Smooth muscle cell (in vitro differentiated cells): ENCODE results near the gene GDPGP1. TPM values are rescaled to one million over a fixed set of nuclear protein-coding genes. Genes with fewer than 3 reads are reported as not detected.

Experiments used
- DNase-seq: peaks from one replicate; lab custom pipeline; 2025; ENCODE audit not compliant: unreplicated experiment; lab: John Stamatoyannopoulos, UW
- H2AFZ ChIP-seq: fragments of 200-600 bp; sonication (generic); 2 replicates; pipeline ENCODE4 v1.6.0; 2016; ENCODE audit warnings: antibody characterized with exemption, low read depth, mild to moderate bottlenecking
- H3F3A ChIP-seq: fragments of 200-600 bp; sonication (generic); 2 replicates; pipeline ENCODE4 v1.6.0; 2017; ENCODE audit warnings: antibody characterized with exemption, low read depth
- H3K27ac ChIP-seq: fragments of 200-600 bp; sonication (generic); 2 replicates; pipeline ENCODE4 v1.5.1; 2016; ENCODE audit warnings: low read depth, mild to moderate bottlenecking
- H3K27me3 ChIP-seq: fragments of 200-600 bp; sonication (generic); 2 replicates; pipeline ENCODE4 v1.6.1; 2016; ENCODE audit warnings: low read depth, mild to moderate bottlenecking
- H3K36me3 ChIP-seq: fragments of 200-600 bp; sonication (generic); 2 replicates; pipeline ENCODE4 v1.5.1; 2016; ENCODE audit warnings: low read depth
- H3K4me1 ChIP-seq: fragments of 200-600 bp; sonication (generic); 2 replicates; pipeline ENCODE4 v1.5.1; 2016; ENCODE audit warnings: low read depth
- H3K4me2 ChIP-seq: fragments of 200-600 bp; sonication (generic); 2 replicates; pipeline ENCODE4 v1.6.0; 2016; ENCODE audit warnings: mild to moderate bottlenecking
- H3K4me3 ChIP-seq: fragments of 200-600 bp; sonication (generic); 2 replicates; pipeline ENCODE4 v1.5.1; 2016; ENCODE audit warnings: mild to moderate bottlenecking
- H3K79me2 ChIP-seq: fragments of 200-600 bp; sonication (generic); 2 replicates; pipeline ENCODE4 v1.6.0; 2016; ENCODE audit warnings: low read depth, mild to moderate bottlenecking
- H3K9ac ChIP-seq: fragments of 200-600 bp; sonication (generic); 2 replicates; pipeline ENCODE4 v1.6.0; 2016; ENCODE audit warnings: low read depth
- H3K9me3 ChIP-seq: fragments of 200-600 bp; sonication (generic); replicated peaks from 2 replicates; pipeline ENCODE4 v1.5.1; 2016; ENCODE audit warnings: low read depth
- H4K20me1 ChIP-seq: fragments of 200-600 bp; sonication (generic); 2 replicates; pipeline ENCODE4 v1.6.0; 2016; ENCODE audit warnings: low read depth
- WGBS: methylation state at CpG from one replicate; pipeline ENCODE4 v1.1.7; 2016; ENCODE audit warnings: low lambda C conversion rate; 5-methylcytosine and 5-hydroxymethylcytosine counted together
- polyA plus RNA-seq: library from polyadenylated mRNA; unstranded; fragments of >200 nt; fragmentation: Nextera tagmentation; extraction: Ambion mirVana; gene quantifications from 2 replicates; pipeline ENCODE4 v1.2.1, GENCODE V29; 2016
- total RNA-seq: library from RNA; depleted of rRNA; stranded (reverse); fragments of >200 nt; gene quantifications from 2 replicates; pipeline ENCODE4 v1.2.3, GENCODE V29; 2014
- TF ChIP-seq, protein P1 (sequence below): fragments of 200-600 bp; sonication (generic); IDR thresholded peaks from 2 replicates; pipeline ENCODE4 v1.5.1; 2017; ENCODE audit warnings: borderline replicate concordance, mild to moderate bottlenecking, antibody characterized with exemption; ENCODE audit not compliant: insufficient read depth, poor library complexity, severe bottlenecking

The GDPGP1 gene
- total and polyA plus RNA-seq, 2 experiments from 2014 or later, result 0.09 to 0.21 TPM

DNA sequence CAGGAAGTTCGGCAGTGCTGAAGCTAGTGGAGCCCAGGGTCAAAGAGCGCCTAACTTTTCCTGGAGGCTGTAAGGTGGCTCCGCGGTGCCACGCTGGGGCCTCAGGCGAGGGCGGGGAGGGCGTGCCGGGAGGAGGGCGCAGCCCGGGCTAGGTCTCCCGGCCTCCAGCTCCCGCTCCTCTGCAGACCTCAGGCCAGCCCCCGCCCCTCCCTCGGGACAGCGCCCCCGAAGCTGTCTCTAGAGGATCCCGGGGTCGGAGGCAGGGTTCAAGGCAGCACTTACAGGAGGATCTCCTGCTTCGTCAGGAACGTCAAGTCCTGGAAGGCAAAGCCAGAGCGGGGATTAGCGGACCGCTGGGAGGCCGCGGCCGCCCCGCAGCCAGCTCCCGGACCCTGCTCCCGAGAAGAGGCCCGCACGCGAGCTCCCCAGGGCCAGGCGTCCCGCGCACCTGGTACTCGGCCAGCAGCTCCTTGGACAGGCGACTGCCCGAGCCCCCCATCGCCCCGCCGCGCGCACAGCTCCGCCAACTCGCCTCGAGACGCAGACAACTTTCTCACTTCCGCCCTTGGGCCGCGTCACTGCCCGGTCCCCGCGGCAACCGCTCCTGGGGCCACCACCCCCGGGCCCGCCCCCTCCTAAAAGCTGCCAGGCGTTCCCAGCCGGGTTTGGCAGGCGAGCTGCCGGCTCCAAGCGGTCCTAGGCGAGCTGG is 468 bp upstream of the GDPGP1 start, which contains the start of gene CIB1:
Gene CIB1 (minus strand): TSS at position 555 of the 709 bp plus-strand sequence. CDS start 56 bp downstream, at position 499.
- Histone ChIP-seq H3K4me1 (peaks cover 11% of the 10 kb centered on the region), H4K20me1 (peaks cover 10% of the 10 kb centered on the region), H3K36me3 (no peaks in the 10 kb centered on the region), H3K9me3 (no peaks in the 10 kb centered on the region), H3K27me3 (no peaks in the 10 kb centered on the region), H3F3A (no peaks in the 10 kb centered on the region), H3K4me2 (peak within 1 kb of the TSS; percentile 94), H3K4me3 (peak within 1 kb of the TSS; percentile 81), H2AFZ (peak within 1 kb of the TSS; percentile 88), H3K79me2 (peaks cover 6% of the 10 kb centered on the region), H3K9ac (peak within 1 kb of the TSS; percentile 81), H3K27ac (peak within 1 kb of the TSS; percentile 72)
- TF ChIP-seq, protein P1, sequence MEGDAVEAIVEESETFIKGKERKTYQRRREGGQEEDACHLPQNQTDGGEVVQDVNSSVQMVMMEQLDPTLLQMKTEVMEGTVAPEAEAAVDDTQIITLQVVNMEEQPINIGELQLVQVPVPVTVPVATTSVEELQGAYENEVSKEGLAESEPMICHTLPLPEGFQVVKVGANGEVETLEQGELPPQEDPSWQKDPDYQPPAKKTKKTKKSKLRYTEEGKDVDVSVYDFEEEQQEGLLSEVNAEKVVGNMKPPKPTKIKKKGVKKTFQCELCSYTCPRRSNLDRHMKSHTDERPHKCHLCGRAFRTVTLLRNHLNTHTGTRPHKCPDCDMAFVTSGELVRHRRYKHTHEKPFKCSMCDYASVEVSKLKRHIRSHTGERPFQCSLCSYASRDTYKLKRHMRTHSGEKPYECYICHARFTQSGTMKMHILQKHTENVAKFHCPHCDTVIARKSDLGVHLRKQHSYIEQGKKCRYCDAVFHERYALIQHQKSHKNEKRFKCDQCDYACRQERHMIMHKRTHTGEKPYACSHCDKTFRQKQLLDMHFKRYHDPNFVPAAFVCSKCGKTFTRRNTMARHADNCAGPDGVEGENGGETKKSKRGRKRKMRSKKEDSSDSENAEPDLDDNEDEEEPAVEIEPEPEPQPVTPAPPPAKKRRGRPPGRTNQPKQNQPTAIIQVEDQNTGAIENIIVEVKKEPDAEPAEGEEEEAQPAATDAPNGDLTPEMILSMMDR, result no peak
- peak; percentile 89 for DNase-seq
- 1% methylated on average over 34 of the region's 63 CpGs for WGBS

DNA sequence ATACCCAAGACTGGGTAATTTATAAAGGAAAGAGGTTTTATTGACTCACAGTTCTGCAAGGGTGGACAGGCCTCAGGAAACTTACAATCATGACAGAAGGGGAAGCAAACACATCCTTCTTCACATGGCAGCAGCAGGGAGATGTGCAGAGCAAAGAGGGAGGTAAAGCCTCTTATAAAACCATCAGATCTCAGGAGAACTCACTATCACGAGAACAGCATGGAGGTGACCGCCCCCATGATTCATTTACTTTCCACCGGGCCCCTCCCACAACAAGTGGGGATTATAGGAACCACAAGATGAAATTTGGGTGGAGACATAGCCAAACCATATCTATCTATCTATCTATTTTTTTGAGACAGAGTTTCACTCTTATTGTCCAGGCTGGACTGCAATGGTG is 5.4 kb downstream of the GDPGP1 start:
- Histone ChIP-seq H3K4me3 (no peak overlapping the region), H3F3A (no peaks in the 10 kb centered on the region), H2AFZ (no peak overlapping the region), H3K9me3 (no peaks in the 10 kb centered on the region), H3K79me2 (no peaks in the 10 kb centered on the region), H3K36me3 (no peaks in the 10 kb centered on the region), H3K4me1 (peaks cover 3% of the 10 kb centered on the region), H4K20me1 (no peaks in the 10 kb centered on the region), H3K27ac (no peak overlapping the region), H3K27me3 (no peaks in the 10 kb centered on the region), H3K9ac (no peak overlapping the region), H3K4me2 (no peak overlapping the region)
- WGBS, result 93% methylated on average over 3 of the region's 3 CpGs
- DNase-seq, result no peak
- TF ChIP-seq, protein P1, result no peak

DNA sequence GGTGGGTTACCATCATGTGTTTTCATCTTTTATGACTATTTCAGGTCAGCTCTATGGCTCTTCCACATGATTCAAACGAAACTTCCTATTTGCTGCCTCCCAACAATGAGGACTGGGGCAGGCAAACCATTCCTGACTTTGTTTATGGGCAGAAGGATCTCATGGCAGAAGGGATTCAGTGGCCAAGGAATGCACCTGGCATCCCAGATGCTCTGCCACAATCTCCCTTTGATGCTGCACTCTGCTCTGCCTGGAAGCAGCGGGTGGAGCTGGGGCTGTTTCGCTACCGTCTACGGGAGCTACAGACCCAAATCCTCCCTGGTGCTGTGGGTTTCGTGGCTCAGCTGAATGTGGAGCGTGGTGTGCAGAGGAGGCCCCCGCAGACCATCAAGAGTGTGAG is 6.8 kb downstream of the GDPGP1 start:
- no peak overlapping the region for H3K4me3 ChIP-seq
- H3K79me2 ChIP-seq, result no peaks in the 10 kb centered on the region
- no peaks in the 10 kb centered on the region for H3K4me1 ChIP-seq
- no peak overlapping the region for H2AFZ ChIP-seq
- H3K9ac ChIP-seq, result no peak overlapping the region
- no peak overlapping the region for H3K27ac ChIP-seq
- H3K36me3 ChIP-seq, result no peaks in the 10 kb centered on the region
- no peak for DNase-seq
- TF ChIP-seq, protein P1, result no peak
- H3F3A ChIP-seq, result no peaks in the 10 kb centered on the region
- no peaks in the 10 kb centered on the region for H4K20me1 ChIP-seq
- H3K9me3 ChIP-seq, result no peaks in the 10 kb centered on the region
- no peak overlapping the region for H3K4me2 ChIP-seq
- 92% methylated on average over 8 of the region's 8 CpGs for WGBS
- no peaks in the 10 kb centered on the region for H3K27me3 ChIP-seq
